HG03196 (cell line): ENCODE data around the gene PROM2.
"Not testable (repeated sequence)": the region's sequence is repeated elsewhere in the genome, so short reads cannot be mapped to it uniquely, and the experiment has no call there.

Source experiments
- ATAC-seq: cut with Tn5 transposase; IDR thresholded peaks from one replicate; pipeline ENCODE4 v1.9.1; 2021; ENCODE audit not compliant: unreplicated experiment

PROM2 gene, protein sequence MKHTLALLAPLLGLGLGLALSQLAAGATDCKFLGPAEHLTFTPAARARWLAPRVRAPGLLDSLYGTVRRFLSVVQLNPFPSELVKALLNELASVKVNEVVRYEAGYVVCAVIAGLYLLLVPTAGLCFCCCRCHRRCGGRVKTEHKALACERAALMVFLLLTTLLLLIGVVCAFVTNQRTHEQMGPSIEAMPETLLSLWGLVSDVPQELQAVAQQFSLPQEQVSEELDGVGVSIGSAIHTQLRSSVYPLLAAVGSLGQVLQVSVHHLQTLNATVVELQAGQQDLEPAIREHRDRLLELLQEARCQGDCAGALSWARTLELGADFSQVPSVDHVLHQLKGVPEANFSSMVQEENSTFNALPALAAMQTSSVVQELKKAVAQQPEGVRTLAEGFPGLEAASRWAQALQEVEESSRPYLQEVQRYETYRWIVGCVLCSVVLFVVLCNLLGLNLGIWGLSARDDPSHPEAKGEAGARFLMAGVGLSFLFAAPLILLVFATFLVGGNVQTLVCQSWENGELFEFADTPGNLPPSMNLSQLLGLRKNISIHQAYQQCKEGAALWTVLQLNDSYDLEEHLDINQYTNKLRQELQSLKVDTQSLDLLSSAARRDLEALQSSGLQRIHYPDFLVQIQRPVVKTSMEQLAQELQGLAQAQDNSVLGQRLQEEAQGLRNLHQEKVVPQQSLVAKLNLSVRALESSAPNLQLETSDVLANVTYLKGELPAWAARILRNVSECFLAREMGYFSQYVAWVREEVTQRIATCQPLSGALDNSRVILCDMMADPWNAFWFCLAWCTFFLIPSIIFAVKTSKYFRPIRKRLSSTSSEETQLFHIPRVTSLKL

DNA sequence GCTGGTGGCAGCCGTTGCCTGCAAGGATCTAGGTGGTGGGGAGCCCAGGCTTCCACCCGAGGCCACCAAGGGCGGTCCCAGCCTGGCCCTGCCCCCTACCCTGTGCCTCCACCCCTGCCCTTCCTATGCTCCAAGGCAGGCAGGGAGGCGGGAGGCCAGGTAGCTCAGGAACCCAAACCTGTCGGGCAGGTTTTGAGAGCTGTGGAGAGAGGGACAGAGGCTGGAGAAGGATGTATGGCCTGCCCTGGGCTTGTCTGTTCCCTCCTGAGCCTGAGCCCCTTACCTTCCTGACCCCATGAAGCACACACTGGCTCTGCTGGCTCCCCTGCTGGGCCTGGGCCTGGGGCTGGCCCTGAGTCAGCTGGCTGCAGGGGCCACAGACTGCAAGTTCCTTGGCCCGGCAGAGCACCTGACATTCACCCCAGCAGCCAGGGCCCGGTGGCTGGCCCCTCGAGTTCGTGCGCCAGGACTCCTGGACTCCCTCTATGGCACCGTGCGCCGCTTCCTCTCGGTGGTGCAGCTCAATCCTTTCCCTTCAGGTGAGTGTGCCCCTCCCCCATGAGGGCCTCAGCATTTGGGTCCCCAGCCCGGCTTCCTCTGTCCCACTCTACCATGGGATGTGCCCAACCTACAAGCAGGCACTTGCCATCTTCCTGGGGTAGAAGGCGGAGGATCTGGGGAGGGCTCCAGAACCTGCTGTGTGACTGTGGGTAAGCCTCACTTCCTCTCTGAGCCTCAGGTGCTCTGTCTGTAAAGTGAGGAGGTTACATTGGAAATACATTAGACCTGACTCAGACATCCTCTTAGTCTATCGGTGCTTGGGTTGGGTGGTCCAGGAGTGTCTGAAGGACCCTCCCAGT is at the start of gene PROM2:
Gene PROM2 (plus strand): TSS at position 159 of the 860 bp plus-strand sequence. CDS start 137 bp downstream, at position 296.
- ATAC-seq = no peak

DNA sequence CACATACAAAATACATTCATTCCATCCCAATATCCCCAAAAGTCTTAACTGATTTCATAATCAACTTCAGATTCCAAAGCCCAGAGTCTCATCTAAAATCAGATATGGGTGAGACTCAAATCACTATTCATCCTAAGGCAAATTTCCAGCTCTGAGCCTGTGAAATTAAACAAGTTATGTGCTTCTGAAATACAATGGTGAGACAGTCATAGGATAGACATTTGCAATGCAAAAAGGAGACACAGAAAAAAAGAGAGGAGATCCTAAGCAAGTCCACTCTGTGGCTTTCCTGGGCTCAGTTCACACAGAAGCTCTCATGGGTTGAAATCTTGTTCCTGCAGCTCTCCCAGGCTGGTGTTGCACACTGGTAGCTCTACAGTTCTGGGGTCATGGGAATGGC is 48.6 kb upstream of the PROM2 start:
- no peak for ATAC-seq

- ATAC-seq = no peak
Measured at GRCh38 chr2:95231723-95232122, 42.5 kb upstream of the PROM2 start.

DNA sequence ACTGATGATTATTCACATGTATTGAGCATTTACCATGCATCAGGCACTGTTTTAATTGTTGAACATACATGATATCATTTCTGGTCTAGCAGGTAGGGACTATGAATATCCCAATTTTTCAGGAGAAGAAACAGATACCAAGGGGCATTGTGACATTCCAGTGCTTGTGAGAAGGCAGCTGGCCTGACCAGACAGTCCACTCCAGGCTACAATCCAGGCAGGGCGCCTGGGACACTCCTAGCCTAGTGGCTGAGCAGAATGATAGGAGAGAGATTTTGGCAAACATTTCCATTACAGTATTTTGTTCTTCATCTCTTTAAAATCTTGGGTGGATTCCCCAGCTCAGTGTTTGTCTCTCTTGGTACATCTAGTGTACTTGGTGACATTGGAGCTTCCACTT is 42.0 kb upstream of the PROM2 start:
- ATAC-seq = no peak

GRCh38 chr2:95234286-95234785 is 39.9 kb upstream of the PROM2 start:
- no peak for ATAC-seq

- ATAC-seq = no peak
Measured at GRCh38 chr2:95234816-95235215, 39.4 kb upstream of the PROM2 start.

DNA sequence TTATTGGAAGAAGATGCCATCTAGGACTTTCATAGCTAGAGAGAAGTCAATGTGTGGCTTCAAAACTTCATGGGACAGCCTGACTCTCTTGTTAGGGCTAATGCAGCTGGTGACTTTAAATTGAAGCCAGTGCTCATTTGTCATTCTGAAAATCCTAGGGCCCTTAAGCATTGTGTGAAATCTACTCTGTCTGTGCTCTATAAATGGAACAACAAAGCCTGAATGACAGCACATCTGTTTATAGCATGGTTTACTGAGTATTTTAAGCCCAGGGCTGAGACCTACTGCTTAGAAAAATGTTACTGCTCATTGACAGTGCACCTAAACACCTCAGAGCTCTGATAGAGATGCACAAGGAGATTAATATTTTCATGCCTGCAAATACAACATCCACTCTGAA is 36.1 kb upstream of the PROM2 start:
- no peak for ATAC-seq

- no peak for ATAC-seq
Measured at GRCh38 chr2:95240091-95240490, 34.2 kb upstream of the PROM2 start.

- ATAC-seq = no peak
Measured at GRCh38 chr2:95240556-95240955, 33.7 kb upstream of the PROM2 start.

- not testable (repeated sequence) for ATAC-seq
Measured at GRCh38 chr2:95242084-95242483, 32.2 kb upstream of the PROM2 start.

- no peak for ATAC-seq
Measured at GRCh38 chr2:95258271-95258670, 16.0 kb upstream of the PROM2 start.

- ATAC-seq = no peak
Measured at GRCh38 chr2:95260028-95261023, 13.9 kb upstream of the PROM2 start.

GRCh38 chr2:95261602-95262001 is 12.6 kb upstream of the PROM2 start:
- ATAC-seq = no peak

GRCh38 chr2:95262896-95263542 is 11.2 kb upstream of the PROM2 start:
- no peak for ATAC-seq

DNA sequence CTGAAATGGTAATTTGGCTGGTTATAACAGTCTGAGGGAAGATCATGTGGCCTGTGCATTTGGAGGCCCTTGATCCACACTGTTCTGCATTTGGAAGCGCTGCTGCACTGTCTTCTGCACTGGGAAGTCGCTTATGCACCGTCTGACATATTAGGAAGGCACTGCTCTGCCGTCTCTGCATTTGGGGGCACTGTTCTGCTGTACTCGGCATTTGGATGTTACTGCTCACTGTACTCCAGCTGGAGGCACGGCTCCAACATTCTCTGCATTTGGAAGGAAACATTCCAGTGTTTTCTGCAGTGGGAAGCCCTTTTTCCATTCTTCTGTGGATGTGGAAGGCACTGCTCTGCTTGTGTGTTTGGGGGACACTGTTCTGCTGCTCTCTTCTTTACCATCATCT is 9.6 kb upstream of the PROM2 start:
- ATAC-seq = no peak

DNA sequence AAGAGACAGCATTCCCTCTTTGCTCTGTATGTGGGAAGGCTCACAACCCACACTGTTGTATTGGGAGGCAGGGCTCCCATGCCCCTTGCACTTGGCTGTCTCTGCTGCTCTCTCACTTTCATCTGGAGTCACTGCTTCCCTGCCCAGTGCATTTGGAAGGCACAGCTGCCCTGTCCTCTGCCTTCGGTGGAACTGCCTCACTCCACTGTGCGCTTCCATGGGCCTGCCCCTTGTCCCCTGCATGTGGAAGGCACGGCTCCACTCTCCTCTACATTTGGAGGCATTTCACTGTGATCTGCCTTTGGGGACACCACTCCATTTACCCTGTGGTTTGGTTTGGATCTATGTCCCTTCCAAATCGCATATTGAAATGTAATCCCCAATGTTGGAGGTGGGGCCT is 9.1 kb upstream of the PROM2 start:
- no peak for ATAC-seq

DNA sequence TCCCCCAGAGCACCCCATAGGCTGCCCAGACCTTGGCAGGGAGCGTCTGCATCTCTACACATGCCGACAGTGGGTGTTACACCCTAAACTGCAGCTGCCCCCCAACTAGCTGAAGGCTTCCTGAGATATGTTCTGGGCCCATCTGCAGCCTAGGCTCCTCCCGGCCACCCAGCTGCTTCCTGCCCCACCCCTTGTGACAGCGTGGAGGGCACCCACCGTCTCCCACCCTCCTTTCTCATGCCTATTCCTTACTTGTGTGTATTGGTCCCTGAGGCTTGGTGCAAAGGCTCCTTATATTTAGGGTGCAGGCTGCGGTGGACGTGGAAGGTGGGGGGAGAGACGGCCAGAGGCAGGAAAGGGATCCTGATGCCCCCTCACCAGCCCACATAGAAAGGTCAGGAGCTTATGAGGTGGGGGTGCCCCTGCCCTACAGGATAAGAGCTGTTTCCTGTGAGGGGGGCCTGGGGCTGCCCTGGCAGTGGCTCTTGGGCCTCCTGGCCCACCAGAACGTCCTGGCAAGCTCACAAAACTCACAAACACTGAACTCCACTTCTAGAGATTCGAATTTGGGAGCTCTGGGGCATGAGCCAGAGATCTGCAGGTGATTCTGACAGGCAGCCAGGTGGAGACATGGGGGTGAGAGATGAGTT is 7.3 kb upstream of the PROM2 start:
- ATAC-seq = no peak

DNA sequence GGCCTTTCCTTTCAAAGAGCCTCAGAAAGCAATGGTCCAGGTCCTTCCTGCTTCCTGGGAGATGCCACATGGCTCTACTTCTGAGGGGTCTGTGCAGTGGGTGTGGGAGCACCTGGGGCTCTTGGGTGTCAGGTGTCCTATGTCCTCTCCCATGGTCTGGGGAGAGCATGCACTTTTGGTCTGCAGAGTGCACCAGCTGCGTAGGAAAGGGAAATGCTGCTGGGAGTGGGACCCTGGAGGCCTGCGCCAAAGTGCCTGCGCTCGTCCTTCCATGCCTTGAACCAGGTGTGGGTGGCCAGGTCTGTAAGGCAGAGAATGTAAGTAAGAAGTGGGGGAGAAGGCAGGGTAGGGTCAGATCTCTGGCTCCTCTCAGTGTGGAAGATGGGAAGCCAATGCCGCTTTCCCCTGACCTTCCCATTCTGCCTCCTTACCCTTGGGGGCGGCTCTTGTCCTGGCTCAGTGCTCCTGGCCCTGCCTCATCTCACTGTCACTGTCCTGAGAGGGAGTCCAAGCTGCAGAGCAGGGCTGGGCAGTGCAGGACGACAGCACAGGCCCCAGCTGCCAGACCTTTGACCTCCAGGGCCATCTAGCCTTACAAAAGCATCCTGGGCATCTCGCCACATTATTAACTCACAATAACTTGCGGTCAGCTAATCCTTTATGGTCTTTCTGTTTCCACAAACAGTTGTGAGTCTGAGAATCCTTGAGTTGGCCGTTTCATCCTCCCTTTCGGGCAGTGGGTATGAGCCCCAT is 6.6 kb upstream of the PROM2 start:
- ATAC-seq = no peak
